Stimulated activated CD8-positive, alpha-beta memory T cell treated with anti-CD3 and anti-CD28 coated beads, Interleukin-15, amount 100 ng/mL, for 1 hour (primary cell): ENCODE measurements around the gene TP53TG3C.
"Not testable (repeated sequence)": the region's sequence is repeated elsewhere in the genome, so short reads cannot be mapped to it uniquely, and the experiment has no call there.

Source experiments
- DNase-seq: peaks from one replicate; pipeline ENCODE4 v3.0.0-alpha.2; 2020; ENCODE audit warnings: low read depth

Gene TP53TG3C

GRCh38 chr16:33193926-33194325 is at the start of gene TP53TG3C:
TP53TG3C (plus strand) TSS chr16:33194226; CDS start chr16:33194294, 68 bp downstream.
- DNase-seq, result not testable (repeated sequence)
